Adipocyte (in vitro differentiated cells): ENCODE data around the gene KRT4.

Experiments
- DNase-seq: peaks from one replicate; pipeline ENCODE4 v3.0.0-alpha.2; 2015; ENCODE audit warnings: low read depth
- H3K27me3 ChIP-seq: replicated peaks from 2 replicates; pipeline ENCODE4 v1.7.0; 2013; ENCODE audit warnings: mild to moderate bottlenecking, low read length, moderate library complexity; ENCODE audit not compliant: control insufficient read depth, insufficient read depth
- H3K36me3 ChIP-seq: 2 replicates; pipeline ENCODE4 v1.7.0; 2013; ENCODE audit warnings: low read length, mild to moderate bottlenecking, moderate library complexity; ENCODE audit not compliant: control insufficient read depth, insufficient read depth, severe bottlenecking
- H3K4me1 ChIP-seq: 2 replicates; pipeline ENCODE4 v1.7.0; 2013; ENCODE audit warnings: mild to moderate bottlenecking, low read length, moderate library complexity; ENCODE audit not compliant: control insufficient read depth, insufficient read depth
- H3K4me3 ChIP-seq: 2 replicates; pipeline ENCODE4 v1.7.0; 2013; ENCODE audit warnings: mild to moderate bottlenecking, low read length, moderate library complexity
- H3K9ac ChIP-seq: 2 replicates; pipeline ENCODE4 v1.7.0; 2013; ENCODE audit warnings: mild to moderate bottlenecking, low read length, moderate library complexity
- H3K9me3 ChIP-seq: 2 replicates; pipeline ENCODE4 v1.7.0; 2013; ENCODE audit warnings: mild to moderate bottlenecking, low read length, moderate library complexity; ENCODE audit not compliant: control insufficient read depth

KRT4 gene

GRCh38 chr12:52794479-52795331, 19.2 kb downstream of the KRT4 start:
- Histone ChIP-seq H3K9ac (no peak overlapping the region), H3K27me3 (peaks cover 24% of the 10 kb centered on the region), H3K36me3 (no peaks in the 10 kb centered on the region), H3K4me1 (no peaks in the 10 kb centered on the region), H3K9me3 (no peaks in the 10 kb centered on the region), H3K4me3 (no peak overlapping the region)
- no peak for DNase-seq

DNA sequence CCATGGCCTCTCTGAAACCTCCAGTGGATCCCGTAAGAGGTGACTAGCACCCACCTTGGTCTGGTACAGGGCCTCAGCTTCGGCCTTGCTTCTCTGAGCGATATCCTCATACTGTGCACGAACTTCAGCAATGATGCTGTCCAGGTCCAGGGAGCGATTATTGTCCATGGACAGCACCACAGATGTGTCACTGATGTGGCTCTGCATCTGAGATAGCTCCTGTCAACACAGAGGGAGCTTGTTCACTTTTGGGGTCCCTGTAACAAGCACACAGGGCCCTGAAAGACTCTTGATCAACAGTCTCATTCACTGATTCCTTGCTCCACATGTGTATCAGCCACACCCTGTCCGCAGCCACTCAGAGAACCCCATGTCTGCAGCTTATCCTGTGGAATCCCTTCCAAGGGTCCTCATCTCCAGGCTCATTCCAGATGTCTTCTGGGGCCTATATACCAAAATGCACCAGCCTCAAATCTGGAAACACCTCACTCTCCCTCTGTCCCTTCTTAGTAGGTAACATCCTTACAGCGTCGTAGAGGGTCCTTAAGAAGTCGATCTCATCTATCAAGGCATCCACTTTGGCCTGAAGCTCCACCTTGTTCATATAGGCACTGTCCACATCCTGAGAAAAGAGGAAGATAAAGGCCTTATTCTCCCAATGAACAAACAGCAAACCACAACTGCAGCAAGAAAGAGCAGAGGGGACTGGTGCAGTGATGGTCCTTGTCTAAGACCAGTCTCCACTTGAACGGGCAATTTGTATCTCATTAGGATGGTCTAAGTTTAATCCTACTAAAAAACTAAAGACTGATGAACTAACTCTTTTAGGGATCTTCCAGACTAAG, 21.5 kb downstream of the KRT4 start:
- Histone ChIP-seq H3K9ac (no peak overlapping the region), H3K9me3 (no peaks in the 10 kb centered on the region), H3K36me3 (no peaks in the 10 kb centered on the region), H3K4me3 (no peak overlapping the region), H3K4me1 (no peaks in the 10 kb centered on the region), H3K27me3 (peaks cover 45% of the 10 kb centered on the region)
- no peak for DNase-seq

GRCh38 chr12:52791271-52792184, 22.4 kb downstream of the KRT4 start:
- Histone ChIP-seq H3K36me3 (no peaks in the 10 kb centered on the region), H3K27me3 (peaks cover 53% of the 10 kb centered on the region), H3K9me3 (no peaks in the 10 kb centered on the region), H3K4me3 (no peak overlapping the region), H3K9ac (no peak overlapping the region), H3K4me1 (no peaks in the 10 kb centered on the region)
- DNase-seq = no peak

DNA sequence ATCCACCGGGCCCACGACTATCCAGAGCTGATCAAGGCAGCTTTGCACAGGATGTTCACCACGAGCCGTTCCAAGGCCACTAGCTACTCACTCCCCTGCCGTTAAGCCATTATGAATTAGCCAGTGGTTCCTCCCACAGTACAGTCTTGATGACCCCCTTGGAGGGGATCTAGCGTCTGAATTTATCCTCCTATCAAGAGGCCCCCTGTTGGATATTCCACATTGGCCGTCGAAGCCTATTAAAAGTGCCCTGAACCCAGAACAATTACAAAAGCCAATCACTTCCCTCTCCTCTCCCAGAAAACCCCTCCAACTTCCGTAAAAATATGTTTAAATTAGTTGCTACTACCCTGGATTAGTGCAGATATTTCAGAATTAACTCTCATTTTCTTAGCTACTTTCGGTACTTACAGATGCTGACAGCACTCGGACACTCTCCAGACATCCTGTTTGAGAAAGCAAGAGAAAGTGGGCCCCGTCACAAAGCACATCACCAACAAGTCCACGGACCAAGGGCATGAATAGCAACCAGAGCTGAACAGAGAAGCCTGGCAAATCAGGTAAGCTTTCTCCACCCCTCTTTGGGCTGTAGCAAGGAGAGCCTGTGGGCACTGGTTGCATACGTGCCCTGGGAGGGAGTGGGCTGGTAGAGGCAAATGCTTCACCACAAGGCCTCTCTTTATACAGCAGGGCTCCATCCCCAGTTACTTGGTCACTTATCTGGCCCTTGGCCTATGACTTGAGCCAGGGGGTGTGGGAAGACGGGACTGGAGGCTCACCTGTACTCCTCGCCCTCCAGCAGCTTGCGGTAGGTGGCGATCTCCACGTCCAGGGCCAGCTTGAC, 23.3 kb downstream of the KRT4 start:
- no peak overlapping the region for H3K9ac ChIP-seq
- DNase-seq = no peak
- peaks cover 55% of the 10 kb centered on the region for H3K27me3 ChIP-seq
- H3K9me3 ChIP-seq = peaks cover 1% of the 10 kb centered on the region
- no peaks in the 10 kb centered on the region for H3K4me1 ChIP-seq
- no peaks in the 10 kb centered on the region for H3K36me3 ChIP-seq
- no peak overlapping the region for H3K4me3 ChIP-seq

GRCh38 chr12:52789637-52790426, 24.1 kb downstream of the KRT4 start:
- H3K9me3 ChIP-seq = peaks cover 5% of the 10 kb centered on the region

DNA sequence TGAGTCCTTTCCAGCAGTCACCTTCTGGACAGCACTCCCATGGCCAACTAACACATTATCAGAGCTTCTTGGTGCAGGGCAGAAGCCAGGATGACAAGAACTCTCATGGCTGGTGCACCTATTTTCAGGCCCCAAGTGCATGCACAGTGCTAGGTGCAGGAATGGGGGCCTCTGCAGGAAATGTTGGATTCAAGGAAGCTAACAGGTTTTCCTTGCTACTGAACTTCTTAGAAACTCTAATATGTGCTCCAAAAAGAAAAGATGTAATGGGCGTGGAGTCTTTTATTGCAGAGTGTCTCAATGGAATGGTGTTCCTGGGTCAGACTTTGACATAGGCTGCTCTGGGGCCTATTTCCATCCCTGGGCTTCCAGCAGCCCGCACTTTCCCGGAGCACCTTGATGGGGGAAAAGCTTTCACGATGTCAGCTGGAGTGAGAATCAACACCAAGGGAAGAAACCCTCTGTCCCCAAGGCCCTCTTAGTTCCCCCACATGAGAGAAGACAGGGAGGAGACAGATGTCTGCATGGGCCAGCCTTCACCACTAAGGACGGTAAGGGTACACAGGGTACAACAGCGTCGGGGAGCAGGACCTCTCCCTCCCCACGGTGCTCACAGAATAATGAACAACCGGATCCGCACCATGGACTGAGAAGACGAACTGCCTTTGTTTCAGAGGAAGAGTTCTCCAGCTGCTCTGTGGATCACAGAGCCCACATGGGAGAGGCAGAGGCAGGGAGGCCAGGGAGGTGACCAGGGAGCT, 24.9 kb downstream of the KRT4 start:
- peaks cover 65% of the 10 kb centered on the region for H3K27me3 ChIP-seq
- H3K9me3 ChIP-seq = peaks cover 5% of the 10 kb centered on the region
- no peak overlapping the region for H3K4me3 ChIP-seq
- no peaks in the 10 kb centered on the region for H3K36me3 ChIP-seq
- no peaks in the 10 kb centered on the region for H3K4me1 ChIP-seq
- no peak overlapping the region for H3K9ac ChIP-seq
- no peak for DNase-seq

More at GRCh38 chr12:52789637-52790426, 24.1 kb downstream of the KRT4 start:
- Histone ChIP-seq H3K36me3 (no peaks in the 10 kb centered on the region), H3K4me3 (no peak overlapping the region), H3K4me1 (no peaks in the 10 kb centered on the region), H3K27me3 (peaks cover 63% of the 10 kb centered on the region), H3K9ac (no peak overlapping the region)
- DNase-seq = no peak

- H3K9me3 ChIP-seq = peaks cover 5% of the 10 kb centered on the region
- H3K9ac ChIP-seq = no peak overlapping the region
- no peaks in the 10 kb centered on the region for H3K4me1 ChIP-seq
- H3K4me3 ChIP-seq = no peak overlapping the region
- no peak for DNase-seq
- H3K27me3 ChIP-seq = peaks cover 71% of the 10 kb centered on the region
- no peaks in the 10 kb centered on the region for H3K36me3 ChIP-seq
Observed at GRCh38 chr12:52788192-52788875, 25.6 kb downstream of the KRT4 start.

- no peaks in the 10 kb centered on the region for H3K4me1 ChIP-seq
- no peak overlapping the region for H3K9ac ChIP-seq
- H3K4me3 ChIP-seq = no peak overlapping the region
- H3K9me3 ChIP-seq = peaks cover 5% of the 10 kb centered on the region
- no peak for DNase-seq
- peaks cover 70% of the 10 kb centered on the region for H3K27me3 ChIP-seq
- no peaks in the 10 kb centered on the region for H3K36me3 ChIP-seq
Observed at GRCh38 chr12:52787324-52788191, 26.4 kb downstream of the KRT4 start.
